Fibroblast of lung (primary cell): ENCODE measurements around the gene TMEM43. TPM values are rescaled to one million over a fixed set of nuclear protein-coding genes. Genes with fewer than 3 reads are reported as not detected.

Source experiments
- DNase-seq, 2 donors: peaks; one replicate each; pipeline versions ENCODE4 v3.0.0 to v3.0.0-alpha.2; 2010; ENCODE audit warnings: low read depth in 2 of 2
- H2AFZ ChIP-seq: 2 replicates; pipeline ENCODE4 v1.5.1; 2012; ENCODE audit warnings: low read length, control low read depth, inconsistent platforms
- H3K27ac ChIP-seq: 2 replicates; pipeline ENCODE4 v1.5.1; 2011; ENCODE audit warnings: low read length, control low read depth; ENCODE audit not compliant: insufficient read depth
- H3K27me3 ChIP-seq: 2 replicates; pipeline ENCODE4 v1.5.1; 2011; ENCODE audit warnings: mild to moderate bottlenecking, low read length; ENCODE audit not compliant: control insufficient read depth, insufficient read depth
- H3K36me3 ChIP-seq: 2 replicates; pipeline ENCODE4 v1.5.1; 2011; ENCODE audit warnings: low read length; ENCODE audit not compliant: control insufficient read depth, insufficient read depth
- H3K4me1 ChIP-seq: 2 replicates; pipeline ENCODE4 v1.5.1; 2011; ENCODE audit warnings: low read length; ENCODE audit not compliant: control insufficient read depth, insufficient read depth; ENCODE audit errors: extremely low read depth
- H3K4me2 ChIP-seq: 2 replicates; pipeline ENCODE4 v1.5.1; 2011; ENCODE audit warnings: low read length, control low read depth; ENCODE audit not compliant: insufficient read depth; ENCODE audit errors: extremely low read depth
- H3K4me3 ChIP-seq, 4 experiments: fragments of 200-600 bp in 1 of 4; sonication (generic) in 1 of 4; replicated peaks in 1 of 4; 2 replicates each; pipeline ENCODE4 v1.5.1; 2011 to 2016; ENCODE audit warnings: low read length in 4 of 4, low read depth in 3 of 4, mild to moderate bottlenecking in 3 of 4, control low read depth in 2 of 4, inconsistent platforms in 1 of 4, mixed read lengths in 1 of 4; ENCODE audit not compliant: insufficient read depth in 1 of 4; ENCODE audit errors: control extremely low read depth in 1 of 4
- H3K79me2 ChIP-seq: 2 replicates; pipeline ENCODE4 v1.5.1; 2012; ENCODE audit warnings: mild to moderate bottlenecking, low read length, inconsistent platforms; ENCODE audit not compliant: control insufficient read depth, insufficient read depth
- H3K9ac ChIP-seq: 2 replicates; pipeline ENCODE4 v1.5.1; 2011; ENCODE audit warnings: mild to moderate bottlenecking, low read length, control low read depth; ENCODE audit not compliant: insufficient read depth
- H3K9me3 ChIP-seq: 2 replicates; pipeline ENCODE4 v1.5.1; 2012; ENCODE audit warnings: low read depth, low read length; ENCODE audit not compliant: control insufficient read depth, insufficient read depth
- H4K20me1 ChIP-seq: 2 replicates; pipeline ENCODE4 v1.5.1; 2011; ENCODE audit warnings: low read length; ENCODE audit not compliant: control insufficient read depth, insufficient read depth; ENCODE audit errors: extremely low read depth
- EZH2 ChIP-seq: IDR thresholded peaks from 2 replicates; pipeline ENCODE4 v1.5.1; 2012; ENCODE audit warnings: low read length, control low read depth, mild to moderate bottlenecking; ENCODE audit errors: missing control alignments
- polyA plus RNA-seq, 2 donors: library from polyadenylated mRNA; depleted of rRNA in 1 of 2; stranded (reverse) in 1 of 2; unstranded in 1 of 2; fragments of >200 nt; gene quantifications; 2 replicates each; pipeline ENCODE4 v1.2.1, GENCODE V29; 2011 to 2012; ENCODE audit warnings: missing spikeins in 1 of 2
- total RNA-seq: library from RNA; depleted of rRNA; stranded (reverse); fragments of >200 nt; gene quantifications from 2 replicates; pipeline ENCODE4 v1.2.1, GENCODE V29; 2014
- TF ChIP-seq, protein P1 (sequence below), 2 donors: IDR thresholded peaks in 1 of 2; conservative IDR thresholded peaks in 1 of 2; 1 replicate in 1 of 2; 2 replicates in 1 of 2; pipeline ENCODE4 v1.5.1; 2011 to 2012; ENCODE audit warnings: low read length in 2 of 2, control low read depth in 1 of 2, inconsistent platforms in 1 of 2, low read depth in 1 of 2, mild to moderate bottlenecking in 1 of 2

The TMEM43 gene
- total and polyA plus RNA-seq, 2 donors (not counting 1 experiment from before 2014, with no cell fraction given): 114 to 180 TPM

DNA sequence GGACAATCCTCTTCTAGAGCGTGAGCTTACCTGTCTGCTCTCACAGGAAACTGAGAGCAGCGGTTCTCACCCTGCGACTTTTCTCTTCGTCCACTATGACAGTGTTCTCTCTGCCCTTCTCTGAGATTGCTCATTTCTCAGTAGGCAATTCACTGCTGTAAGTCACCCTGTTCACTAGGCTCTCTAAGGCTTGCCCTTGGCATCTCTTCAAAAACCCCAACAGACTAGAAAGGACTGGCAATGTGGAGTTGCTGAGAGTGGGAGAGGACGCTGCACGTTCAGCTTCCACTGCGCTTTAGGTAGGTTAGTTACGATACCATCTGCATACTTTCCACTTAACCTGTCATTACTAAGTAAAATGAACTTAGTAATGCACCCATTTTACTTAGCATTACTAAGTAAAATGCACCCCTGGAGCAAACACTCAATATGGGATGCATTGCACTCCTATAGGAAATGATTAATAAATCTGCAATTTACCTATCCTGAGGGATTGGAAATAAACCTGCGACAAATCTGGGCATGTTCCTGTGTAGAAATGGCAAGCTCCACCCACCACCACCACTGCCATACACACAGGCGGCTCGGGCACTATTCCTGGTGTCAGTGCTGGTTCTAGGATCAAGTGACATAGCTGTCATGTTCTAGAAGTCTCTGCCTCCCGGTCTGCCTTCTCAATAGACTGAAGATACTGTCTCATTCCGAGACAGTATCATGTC lies 32.1 kb downstream of the TMEM43 start:
- Histone ChIP-seq H4K20me1 (no peaks in the 10 kb centered on the region), H3K36me3 (peaks cover 33% of the 10 kb centered on the region), H3K9ac (no peak overlapping the region), H3K9me3 (peaks cover 3% of the 10 kb centered on the region), H3K79me2 (no peaks in the 10 kb centered on the region), H3K4me1 (no peaks in the 10 kb centered on the region), H3K4me3 (no peak overlapping the region), H3K27ac (no peak overlapping the region), H3K4me2 (no peak overlapping the region), H3K27me3 (no peaks in the 10 kb centered on the region), H2AFZ (no peak overlapping the region)
- DNase-seq: no peak
- TF ChIP-seq, protein P1, sequence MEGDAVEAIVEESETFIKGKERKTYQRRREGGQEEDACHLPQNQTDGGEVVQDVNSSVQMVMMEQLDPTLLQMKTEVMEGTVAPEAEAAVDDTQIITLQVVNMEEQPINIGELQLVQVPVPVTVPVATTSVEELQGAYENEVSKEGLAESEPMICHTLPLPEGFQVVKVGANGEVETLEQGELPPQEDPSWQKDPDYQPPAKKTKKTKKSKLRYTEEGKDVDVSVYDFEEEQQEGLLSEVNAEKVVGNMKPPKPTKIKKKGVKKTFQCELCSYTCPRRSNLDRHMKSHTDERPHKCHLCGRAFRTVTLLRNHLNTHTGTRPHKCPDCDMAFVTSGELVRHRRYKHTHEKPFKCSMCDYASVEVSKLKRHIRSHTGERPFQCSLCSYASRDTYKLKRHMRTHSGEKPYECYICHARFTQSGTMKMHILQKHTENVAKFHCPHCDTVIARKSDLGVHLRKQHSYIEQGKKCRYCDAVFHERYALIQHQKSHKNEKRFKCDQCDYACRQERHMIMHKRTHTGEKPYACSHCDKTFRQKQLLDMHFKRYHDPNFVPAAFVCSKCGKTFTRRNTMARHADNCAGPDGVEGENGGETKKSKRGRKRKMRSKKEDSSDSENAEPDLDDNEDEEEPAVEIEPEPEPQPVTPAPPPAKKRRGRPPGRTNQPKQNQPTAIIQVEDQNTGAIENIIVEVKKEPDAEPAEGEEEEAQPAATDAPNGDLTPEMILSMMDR (conservative IDR thresholded peaks at IDR 0.05 in 1 of 2, IDR thresholded peaks at IDR 0.05 in 1 of 2; ENCODE audit: low read depth in 1 of 2, low read length in 2 of 2): no peak
- TF ChIP-seq EZH2: no peak

DNA sequence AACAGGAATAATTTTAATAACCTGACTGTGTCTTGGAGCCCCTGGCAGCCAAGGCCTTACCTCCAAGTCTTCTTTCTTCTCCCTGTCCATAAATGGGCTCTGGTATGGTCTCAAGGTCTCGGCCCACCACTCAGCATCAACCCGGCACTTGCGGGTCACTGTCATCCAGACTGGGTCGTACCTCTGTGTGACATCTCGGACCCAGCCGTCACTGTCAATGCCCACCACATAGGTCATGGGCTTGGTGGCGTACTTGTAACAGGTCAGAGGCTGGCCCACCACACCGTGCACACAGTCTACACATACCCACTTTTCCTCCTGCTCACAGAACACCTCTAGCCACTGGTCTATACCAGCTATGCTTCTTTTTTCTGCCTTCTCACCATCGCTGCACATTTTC lies 33.1 kb downstream of the TMEM43 start:
- H2AFZ ChIP-seq: no peak overlapping the region
- H3K79me2 ChIP-seq: no peaks in the 10 kb centered on the region

DNA sequence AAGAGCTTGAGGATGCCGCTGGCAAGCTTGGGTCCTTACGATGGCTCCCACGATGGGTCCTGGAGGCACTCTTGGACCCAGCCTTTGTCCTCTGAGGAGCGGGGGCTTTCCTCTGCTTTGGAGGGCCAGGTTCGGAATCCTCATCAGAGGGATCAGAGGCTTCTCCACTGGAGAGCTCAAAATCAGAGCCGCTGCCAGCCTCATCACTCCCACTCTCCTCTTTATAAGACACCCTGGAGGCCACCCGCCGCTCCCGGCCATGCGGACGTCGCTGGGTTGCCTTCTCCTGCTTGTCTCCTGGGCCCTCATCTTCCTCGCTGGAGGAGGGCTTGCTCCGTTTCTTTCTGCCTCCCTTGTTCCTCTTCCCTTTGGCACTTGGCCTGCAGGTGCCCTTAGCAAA lies 33.5 kb downstream of the TMEM43 start:
- H3K27me3 ChIP-seq: no peaks in the 10 kb centered on the region
- H3K36me3 ChIP-seq: peaks cover 30% of the 10 kb centered on the region
- no peak for DNase-seq
- no peak overlapping the region for H3K4me3 ChIP-seq
- H3K4me1 ChIP-seq: no peaks in the 10 kb centered on the region
- no peak overlapping the region for H3K27ac ChIP-seq
- no peak overlapping the region for H2AFZ ChIP-seq
- H3K9me3 ChIP-seq: peaks cover 3% of the 10 kb centered on the region
- no peak overlapping the region for H3K4me2 ChIP-seq
- no peaks in the 10 kb centered on the region for H3K79me2 ChIP-seq
- TF ChIP-seq EZH2: no peak
- TF ChIP-seq, protein P1 (conservative IDR thresholded peaks at IDR 0.05 in 1 of 2, IDR thresholded peaks at IDR 0.05 in 1 of 2; ENCODE audit: low read depth in 1 of 2, low read length in 2 of 2): no peak
- H4K20me1 ChIP-seq: peaks cover 1% of the 10 kb centered on the region
- H3K9ac ChIP-seq: no peak overlapping the region

More for the DNA sequence above, 33.1 kb downstream of the TMEM43 start:
- no peak overlapping the region for H3K27ac ChIP-seq
- H4K20me1 ChIP-seq: peaks cover 1% of the 10 kb centered on the region
- H3K9ac ChIP-seq: no peak overlapping the region
- H3K4me2 ChIP-seq: no peak overlapping the region
- H3K27me3 ChIP-seq: no peaks in the 10 kb centered on the region
- no peak overlapping the region for H3K4me3 ChIP-seq
- H3K4me1 ChIP-seq: no peaks in the 10 kb centered on the region
- DNase-seq: no peak
- TF ChIP-seq EZH2: no peak
- TF ChIP-seq, protein P1 (conservative IDR thresholded peaks at IDR 0.05 in 1 of 2, IDR thresholded peaks at IDR 0.05 in 1 of 2; ENCODE audit: low read depth in 1 of 2, low read length in 2 of 2): no peak
- H3K36me3 ChIP-seq: peaks cover 30% of the 10 kb centered on the region
- peaks cover 3% of the 10 kb centered on the region for H3K9me3 ChIP-seq
